MM.1S (cell line): ENCODE measurements around the gene TIMM23.

ENCODE experiments used
- EZH2 ChIP-seq: fragments of 300-600 bp; sonication (generic); optimal IDR thresholded peaks from 2 replicates; pipeline ENCODE3; 2017; ENCODE audit warnings: low read depth, mild to moderate bottlenecking, antibody characterized with exemption, low read length, mixed read lengths
- TF ChIP-seq, protein P1 (sequence below): fragments of 300-600 bp; sonication (generic); IDR thresholded peaks from 2 replicates; pipeline ENCODE4 v1.5.1; 2016; ENCODE audit warnings: antibody characterized with exemption, low read length, mixed read lengths

DNA sequence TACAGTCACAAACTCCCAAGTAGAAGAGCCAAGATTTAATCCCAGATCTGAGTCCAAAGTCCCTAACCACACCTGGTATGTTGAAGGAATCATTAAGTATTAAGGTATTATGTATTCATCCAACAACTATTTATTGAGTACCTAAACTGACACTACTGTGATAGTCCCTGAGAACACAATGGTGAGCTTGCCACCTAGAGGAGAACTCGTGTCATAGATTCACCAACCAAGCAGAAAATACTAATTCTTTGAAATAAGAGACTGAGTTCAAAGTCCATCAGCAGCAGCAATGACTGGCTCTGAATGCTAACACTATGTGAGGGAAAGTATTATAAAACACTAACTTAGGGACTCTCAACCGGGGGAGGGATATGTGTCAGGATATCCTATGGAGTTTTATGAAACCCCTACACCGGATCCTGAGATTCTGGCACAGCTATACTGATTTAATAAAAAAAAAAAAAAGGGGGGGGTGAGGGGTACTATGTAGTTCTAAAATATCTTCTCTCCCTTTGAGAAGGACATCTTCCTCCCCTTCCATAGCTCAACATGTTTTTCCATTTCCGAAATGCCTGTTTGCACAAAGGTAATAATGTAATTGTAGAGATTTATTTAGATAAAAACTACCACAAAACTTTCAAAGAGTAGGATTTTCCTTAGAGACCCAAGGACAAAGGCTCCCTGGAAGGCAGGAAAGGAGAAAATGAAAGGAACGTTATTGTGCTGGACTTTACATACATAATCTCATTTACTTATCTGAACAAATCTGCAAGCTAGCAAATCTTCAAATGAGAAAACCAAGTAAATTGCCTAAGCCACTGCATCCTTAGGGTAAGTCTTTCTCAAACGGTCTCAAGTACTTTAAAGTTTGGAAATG lies 56.5 kb downstream of the TIMM23 start:
- TF ChIP-seq, protein P1, sequence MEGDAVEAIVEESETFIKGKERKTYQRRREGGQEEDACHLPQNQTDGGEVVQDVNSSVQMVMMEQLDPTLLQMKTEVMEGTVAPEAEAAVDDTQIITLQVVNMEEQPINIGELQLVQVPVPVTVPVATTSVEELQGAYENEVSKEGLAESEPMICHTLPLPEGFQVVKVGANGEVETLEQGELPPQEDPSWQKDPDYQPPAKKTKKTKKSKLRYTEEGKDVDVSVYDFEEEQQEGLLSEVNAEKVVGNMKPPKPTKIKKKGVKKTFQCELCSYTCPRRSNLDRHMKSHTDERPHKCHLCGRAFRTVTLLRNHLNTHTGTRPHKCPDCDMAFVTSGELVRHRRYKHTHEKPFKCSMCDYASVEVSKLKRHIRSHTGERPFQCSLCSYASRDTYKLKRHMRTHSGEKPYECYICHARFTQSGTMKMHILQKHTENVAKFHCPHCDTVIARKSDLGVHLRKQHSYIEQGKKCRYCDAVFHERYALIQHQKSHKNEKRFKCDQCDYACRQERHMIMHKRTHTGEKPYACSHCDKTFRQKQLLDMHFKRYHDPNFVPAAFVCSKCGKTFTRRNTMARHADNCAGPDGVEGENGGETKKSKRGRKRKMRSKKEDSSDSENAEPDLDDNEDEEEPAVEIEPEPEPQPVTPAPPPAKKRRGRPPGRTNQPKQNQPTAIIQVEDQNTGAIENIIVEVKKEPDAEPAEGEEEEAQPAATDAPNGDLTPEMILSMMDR, result peak; percentile 72
- no peak for TF ChIP-seq EZH2
